Esophagus (tissue), 2 donors: Measurements from ENCODE around the gene CNTFR. TPM values are rescaled to one million over a fixed set of nuclear protein-coding genes. Genes with fewer than 3 reads are reported as not detected.

Experiments used
- H3K27ac ChIP-seq, 2 donors: one replicate each; pipeline ENCODE4 v1.5.1; 2013; ENCODE audit warnings: low read depth in 2 of 2, mild to moderate bottlenecking in 2 of 2, inconsistent platforms in 1 of 2, low read length in 1 of 2, moderate library complexity in 1 of 2
- H3K27me3 ChIP-seq, 2 donors: one replicate each; pipeline ENCODE4 v1.6.1; 2013; ENCODE audit warnings: low read length in 2 of 2, control low read depth in 1 of 2, mild to moderate bottlenecking in 1 of 2; ENCODE audit not compliant: insufficient read depth in 2 of 2, control insufficient read depth in 1 of 2
- H3K36me3 ChIP-seq, 2 donors: one replicate each; pipeline ENCODE4 v1.6.1; 2013; ENCODE audit warnings: low read length in 1 of 2; ENCODE audit not compliant: control insufficient read depth in 2 of 2, insufficient read depth in 2 of 2
- H3K4me1 ChIP-seq, 2 donors: one replicate each; pipeline ENCODE4 v1.6.1; 2013; ENCODE audit warnings: low read length in 1 of 2; ENCODE audit not compliant: control insufficient read depth in 2 of 2, insufficient read depth in 2 of 2
- H3K4me3 ChIP-seq, 2 donors: one replicate each; pipeline ENCODE4 v1.5.1; 2013; ENCODE audit warnings: low read length in 2 of 2, mild to moderate bottlenecking in 2 of 2, low read depth in 1 of 2, moderate library complexity in 1 of 2
- H3K9me3 ChIP-seq, 2 donors: one replicate each; pipeline ENCODE4 v1.6.1; 2013; ENCODE audit warnings: mild to moderate bottlenecking in 2 of 2, low read depth in 1 of 2, low read length in 1 of 2, moderate library complexity in 1 of 2; ENCODE audit not compliant: control insufficient read depth in 2 of 2, insufficient read depth in 1 of 2
- WGBS, 2 donors: extraction: QIAGEN DNeasy Blood & Tissue Kit; methylation state at CpG; one replicate each; pipeline ENCODE4 v1.1.7; 2013; 5-methylcytosine and 5-hydroxymethylcytosine counted together
- polyA plus RNA-seq, 2 donors: library from polyadenylated mRNA; stranded (reverse); fragments of 200-250 nt; gene quantifications; one replicate each; pipeline ENCODE4 v1.2.3, GENCODE V29; 2013
- donor health status: healthy with polysubstance abuse.
- donor health status: Bipolar disorder and iron deficiency.

Gene CNTFR
- polyA plus RNA-seq, 2 donors: 0.22 to 0.54 TPM

DNA sequence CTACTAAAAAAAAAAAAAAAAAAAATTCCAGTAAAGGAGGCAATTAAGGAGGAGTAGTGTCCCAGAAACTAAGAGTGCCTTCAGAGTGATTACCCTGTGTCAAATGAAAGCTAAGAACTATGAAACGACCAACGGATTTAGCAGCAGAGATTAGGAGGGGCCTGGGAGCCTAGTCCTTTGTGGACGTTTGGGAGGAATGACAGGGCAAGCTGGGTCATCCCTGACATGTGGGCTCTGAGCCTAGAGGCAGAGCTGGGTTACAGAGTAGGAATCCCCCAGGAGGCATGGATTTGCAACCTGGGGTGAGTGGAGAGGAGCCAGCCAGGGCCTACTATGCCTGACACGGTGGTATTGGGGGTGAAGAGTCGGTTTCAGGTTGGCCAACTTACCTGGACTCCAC lies 43.6 kb upstream of the CNTFR start:
- Histone ChIP-seq H3K36me3 (peaks cover 0 to 2% of the 10 kb centered on the region in 2 donors), H3K4me1 (peaks cover 3 to 20% of the 10 kb centered on the region in 2 donors), H3K27me3 (peaks cover 0 to 9% of the 10 kb centered on the region in 2 donors), H3K27ac (no peak overlapping the region), H3K4me3 (no peak overlapping the region), H3K9me3 (no peaks in the 10 kb centered on the region)
- WGBS, 2 donors: 47 to 48% methylated on average over 5 of the region's 5 CpGs

DNA sequence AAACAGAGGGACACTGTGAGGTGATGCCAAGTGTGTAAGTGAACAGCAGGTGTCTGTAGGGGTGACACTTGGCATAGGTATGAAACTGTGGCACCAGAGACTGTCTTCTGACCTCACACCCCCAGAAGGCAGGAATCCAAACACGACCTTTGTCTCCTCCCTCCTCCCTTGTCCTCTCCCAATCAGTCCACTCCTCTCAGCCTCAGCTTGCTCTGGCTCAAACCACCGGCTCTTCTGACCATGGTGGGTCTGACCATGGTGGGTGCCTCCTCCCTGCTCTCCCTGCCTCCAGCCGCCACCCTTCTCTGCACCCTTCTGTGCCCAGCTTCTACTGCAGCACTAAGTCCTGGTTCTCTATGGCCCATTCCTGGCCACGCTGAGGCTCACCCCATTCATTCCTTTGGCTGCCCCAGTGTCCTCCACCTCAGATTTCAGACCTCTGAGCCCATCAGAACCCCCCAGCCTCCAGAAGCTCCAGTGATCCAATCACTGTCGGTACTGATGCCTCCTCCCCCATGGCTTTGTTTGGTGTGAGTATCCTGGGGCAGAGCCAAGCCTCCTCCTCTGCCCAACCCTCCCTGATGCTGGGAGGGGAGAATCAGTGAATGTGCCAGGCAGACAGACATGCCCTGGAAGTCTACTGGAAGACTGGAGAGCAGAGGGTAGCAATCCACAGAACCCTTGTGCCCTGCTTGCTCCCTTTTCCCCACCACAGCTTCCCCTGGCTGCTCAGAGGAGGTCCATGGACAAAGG lies 41.1 kb upstream of the CNTFR start:
- Histone ChIP-seq H3K27ac (no peak overlapping the region), H3K4me3 (no peak overlapping the region), H3K36me3 (peaks cover 0 to 2% of the 10 kb centered on the region in 2 donors), H3K9me3 (no peaks in the 10 kb centered on the region), H3K4me1 (peaks cover 3 to 10% of the 10 kb centered on the region in 2 donors), H3K27me3 (peaks cover 0 to 18% of the 10 kb centered on the region in 2 donors)
- 32 to 35% methylated on average over 5 of the region's 5 CpGs for WGBS, 2 donors

DNA sequence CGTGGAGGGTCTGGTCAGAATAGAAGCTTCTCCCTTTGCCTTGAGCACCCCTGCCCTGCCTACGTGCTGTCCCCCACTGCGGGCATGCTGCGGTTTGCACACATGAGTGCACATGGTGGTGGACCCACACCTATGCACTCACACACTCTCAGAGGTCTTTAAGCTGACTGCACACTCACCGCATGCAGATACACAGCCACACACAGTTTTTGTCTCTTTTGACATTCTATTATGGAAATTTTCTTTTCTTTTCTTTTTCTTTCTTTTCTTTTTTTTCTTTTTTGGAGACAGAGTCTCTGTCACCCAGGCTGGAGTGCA lies 39.9 kb upstream of the CNTFR start:
- peaks cover 3 to 9% of the 10 kb centered on the region in 2 donors for H3K4me1 ChIP-seq
- 22 to 33% methylated on average over 5 of the region's 5 CpGs for WGBS, 2 donors
- no peaks in the 10 kb centered on the region for H3K9me3 ChIP-seq
- H3K27ac ChIP-seq: no peak overlapping the region
- H3K4me3 ChIP-seq: peak overlapping the region; percentile 10 to 35
- peaks cover 0 to 23% of the 10 kb centered on the region in 2 donors for H3K27me3 ChIP-seq
- no peaks in the 10 kb centered on the region for H3K36me3 ChIP-seq

DNA sequence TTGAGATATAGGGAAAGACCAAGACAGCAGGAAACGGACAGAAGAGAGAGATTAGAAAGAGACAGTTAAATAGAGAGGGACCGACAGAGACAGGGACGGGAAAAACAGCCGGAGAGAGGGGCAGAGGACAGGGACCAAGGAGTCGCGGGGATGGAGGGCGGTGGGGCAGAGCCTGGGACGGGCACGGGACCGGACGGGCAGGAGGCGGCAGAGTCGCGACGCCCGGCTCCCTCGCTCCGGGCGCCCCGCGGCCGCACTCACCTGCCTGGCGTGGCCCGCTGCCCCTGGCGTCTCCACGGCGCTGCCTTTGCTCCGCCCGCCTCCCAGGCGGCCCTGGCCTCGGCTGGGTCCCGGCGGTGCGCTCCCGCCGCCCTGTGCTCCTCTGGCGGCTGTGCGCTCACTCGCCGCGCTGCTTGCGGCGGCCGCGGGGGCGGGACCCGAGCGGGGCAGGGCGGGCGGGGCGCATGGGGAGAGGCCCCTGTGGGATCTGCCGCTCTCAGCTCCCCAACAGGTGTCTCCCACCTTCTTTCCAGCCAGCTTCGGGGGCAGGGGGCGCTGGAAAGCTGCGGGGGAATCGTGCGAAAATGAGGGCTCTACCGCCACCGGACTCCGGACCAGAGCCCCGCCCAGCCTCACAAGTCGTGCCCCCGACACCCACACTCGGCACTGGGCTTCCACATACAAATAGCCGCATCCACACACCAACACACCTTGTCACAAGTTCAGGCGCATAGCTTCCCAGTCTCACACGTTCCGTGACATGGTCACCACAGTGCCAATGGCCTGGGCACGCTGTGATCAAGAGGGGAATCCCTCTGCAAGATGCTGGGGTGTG lies 39.3 kb upstream of the CNTFR start, which contains the start of gene ARID3C:
ARID3C (minus strand) TSS at position 411 of the 835 bp plus-strand sequence. CDS start 1,052 bp downstream, outside the sequence.
- Histone ChIP-seq H3K36me3 (no peaks in the 10 kb centered on the region), H3K27me3 (peaks cover 0 to 23% of the 10 kb centered on the region in 2 donors), H3K4me3 (peak within 1 kb of the TSS; percentile 10 to 35), H3K27ac (no peak within 1 kb of the TSS), H3K4me1 (peaks cover 3 to 9% of the 10 kb centered on the region in 2 donors), H3K9me3 (no peaks in the 10 kb centered on the region)
- 1 to 3% methylated on average over 44 to 69 of the region's 69 CpGs for WGBS, 2 donors

DNA sequence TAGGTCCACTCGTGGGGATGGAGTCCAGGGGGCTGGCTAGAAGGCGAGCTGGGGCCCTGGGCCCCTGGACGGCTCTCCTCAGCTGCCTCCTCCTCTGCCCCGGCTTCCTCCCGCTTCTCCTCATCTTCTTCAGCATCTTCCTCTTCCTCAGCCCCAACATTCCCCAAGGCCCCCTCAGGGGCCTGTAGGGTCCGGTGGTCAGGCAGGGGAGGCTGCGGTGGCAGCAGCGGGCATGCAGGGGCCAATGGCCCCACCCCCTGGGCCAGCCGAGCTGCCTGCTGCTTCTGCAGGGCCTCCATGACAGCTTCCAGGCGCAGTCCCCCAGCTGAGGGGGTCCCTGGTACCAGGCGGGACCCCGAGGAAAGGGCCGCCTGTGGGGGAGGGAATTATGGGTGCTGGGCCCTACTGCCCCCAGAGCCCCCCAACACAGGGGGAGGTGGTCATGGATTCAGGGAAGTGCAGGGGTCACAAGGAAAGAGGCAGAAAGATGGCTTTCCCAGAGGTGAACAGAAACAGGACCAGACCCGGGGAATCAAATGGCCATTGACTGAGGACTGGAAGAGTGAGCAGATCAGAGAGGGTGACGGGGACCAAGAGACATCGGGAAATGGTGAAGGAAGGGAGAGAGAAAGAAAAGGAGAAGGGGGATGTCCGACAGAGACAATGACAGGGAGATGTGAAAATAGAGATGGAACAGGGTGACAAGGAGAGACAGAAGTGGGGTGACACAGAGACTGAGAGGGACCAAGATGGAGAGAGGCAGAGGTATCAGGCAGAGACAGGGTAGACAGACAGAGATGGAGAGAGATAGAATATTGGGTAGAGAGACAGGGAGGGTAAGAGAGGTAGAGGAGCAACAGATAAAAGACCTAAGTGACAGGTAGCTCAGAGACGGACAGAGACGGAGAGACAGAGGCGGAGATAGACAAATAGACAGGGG lies 38.5 kb upstream of the CNTFR start:
- Histone ChIP-seq H3K4me3 (peak overlapping the region in 1 of 2 donors; percentile 35), H3K9me3 (no peaks in the 10 kb centered on the region), H3K4me1 (peaks cover 7 to 10% of the 10 kb centered on the region in 2 donors), H3K27ac (no peak overlapping the region), H3K27me3 (peaks cover 0 to 23% of the 10 kb centered on the region in 2 donors), H3K36me3 (no peaks in the 10 kb centered on the region)
- WGBS, 2 donors: 41 to 44% methylated on average over 19 to 20 of the region's 20 CpGs

DNA sequence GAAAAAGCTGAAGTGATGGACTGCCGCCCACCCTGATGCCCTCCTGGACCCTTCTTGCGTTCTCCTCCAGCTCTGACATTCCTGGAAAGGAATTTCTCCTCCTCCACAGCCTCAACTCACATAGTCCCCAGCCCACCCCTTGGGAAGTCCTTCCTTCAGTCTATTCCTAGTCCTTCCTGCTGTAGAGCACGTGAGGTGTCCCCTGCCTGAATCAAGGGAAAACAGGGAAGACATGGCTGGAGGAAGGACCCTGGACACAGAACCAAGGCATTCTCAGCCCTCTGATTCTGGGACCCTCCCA lies 35.6 kb upstream of the CNTFR start:
- WGBS, 2 donors: 79 to 86% methylated on average over 3 of the region's 3 CpGs
- Histone ChIP-seq H3K4me1 (peaks cover 9 to 16% of the 10 kb centered on the region in 2 donors), H3K9me3 (no peaks in the 10 kb centered on the region), H3K27ac (no peak overlapping the region), H3K4me3 (no peak overlapping the region), H3K36me3 (no peaks in the 10 kb centered on the region), H3K27me3 (peaks cover 0 to 23% of the 10 kb centered on the region in 2 donors)

DNA sequence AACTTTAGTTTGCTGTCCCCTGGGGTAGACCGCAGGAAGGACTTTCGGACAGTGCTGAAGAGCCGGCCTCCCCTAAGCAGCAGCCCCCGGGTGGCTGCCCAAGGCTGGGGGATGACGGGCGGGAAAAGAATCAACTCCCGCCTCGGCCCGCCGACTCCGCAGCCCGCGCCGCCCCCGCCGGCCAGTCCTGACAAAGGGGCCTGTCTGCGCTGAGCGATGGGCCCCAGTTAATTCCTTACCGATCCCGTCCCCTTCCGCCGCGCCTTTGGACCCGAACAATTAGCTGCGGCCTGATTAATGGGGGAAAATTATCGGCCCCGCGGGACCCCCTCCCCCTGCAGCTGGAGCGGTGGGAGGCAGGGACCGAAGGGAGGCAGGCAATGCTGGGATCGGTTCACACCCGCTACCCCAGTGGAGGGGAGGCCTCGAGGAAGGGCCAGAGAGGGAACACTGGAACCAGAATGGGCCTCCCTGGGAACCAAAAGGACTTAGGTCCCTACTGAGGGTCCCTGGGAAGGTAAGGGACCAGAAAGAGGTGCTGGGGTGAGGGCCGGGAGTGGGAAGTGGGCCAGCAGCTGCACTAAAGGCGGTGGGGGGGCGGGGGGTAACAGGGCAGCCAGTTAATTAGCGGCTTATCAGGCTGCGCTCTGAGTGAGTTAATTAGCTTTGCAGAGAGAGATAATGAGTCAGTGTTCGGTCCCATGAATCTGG lies 35.1 kb upstream of the CNTFR start:
- H3K27me3 ChIP-seq: peaks cover 0 to 23% of the 10 kb centered on the region in 2 donors
- H3K9me3 ChIP-seq: no peaks in the 10 kb centered on the region
- H3K27ac ChIP-seq: no peak overlapping the region
- peaks cover 9 to 18% of the 10 kb centered on the region in 2 donors for H3K4me1 ChIP-seq
- 32 to 44% methylated on average over 38 to 39 of the region's 39 CpGs for WGBS, 2 donors
- H3K36me3 ChIP-seq: no peaks in the 10 kb centered on the region
- no peak overlapping the region for H3K4me3 ChIP-seq

DNA sequence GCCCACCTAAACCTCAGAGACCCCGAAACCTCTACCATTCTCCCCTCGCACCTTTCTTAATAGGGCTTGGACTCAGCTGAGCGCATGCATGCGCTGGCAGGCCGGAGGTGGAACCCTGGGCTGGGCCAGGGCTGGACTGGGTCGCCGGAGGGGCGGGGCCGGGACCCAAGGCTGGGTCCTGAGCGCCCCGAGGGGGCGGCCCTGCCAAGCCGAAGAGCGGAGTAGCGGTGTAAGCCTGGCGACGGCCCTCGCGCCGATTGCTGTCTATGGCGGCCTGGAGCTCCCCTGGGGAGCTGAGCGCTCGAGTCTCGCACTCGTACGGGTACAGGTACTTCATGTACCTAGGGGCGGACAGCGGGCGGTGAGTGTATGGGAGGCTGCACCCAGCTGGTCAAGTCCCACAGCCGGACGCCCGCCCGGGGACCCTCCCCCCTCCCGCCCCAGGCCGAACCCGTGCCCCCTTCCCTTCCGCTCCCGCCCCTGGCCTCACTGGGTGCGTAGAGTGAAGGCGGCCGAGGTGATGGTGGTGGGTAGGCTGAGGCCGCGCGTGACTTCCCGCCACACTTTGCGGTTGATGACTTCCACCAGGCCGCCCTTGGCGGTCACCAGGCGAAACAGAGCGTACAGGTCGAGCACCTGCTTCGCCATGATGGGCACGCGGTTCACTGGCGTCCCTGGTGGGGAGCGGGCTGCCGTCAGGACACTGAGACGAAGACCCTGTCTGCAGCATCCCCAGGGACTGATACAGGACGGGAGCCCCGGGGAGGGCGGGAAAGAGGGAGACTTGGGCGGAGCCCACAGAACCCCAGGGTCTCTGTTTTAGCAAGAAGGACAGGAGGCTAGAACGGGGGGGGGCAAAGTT lies 34.1 kb upstream of the CNTFR start:
- 19 to 35% methylated on average over 63 of the region's 63 CpGs for WGBS, 2 donors
- Histone ChIP-seq H3K9me3 (no peaks in the 10 kb centered on the region), H3K36me3 (no peaks in the 10 kb centered on the region), H3K27ac (no peak overlapping the region), H3K4me1 (peaks cover 8 to 14% of the 10 kb centered on the region in 2 donors), H3K27me3 (peaks cover 0 to 18% of the 10 kb centered on the region in 2 donors), H3K4me3 (no peak overlapping the region)
